ACHN (cell line): ENCODE results near the gene CACNG1.
A peak's percentile ranks its signal among the peaks of the same experiment; 100 is the strongest.

Experiments used
- DNase-seq: peaks from one replicate; pipeline ENCODE4 v3.0.0-alpha.2; 2015
- in situ Hi-C: cut with HindIII; loops from 2 replicates; pipeline ENCODE4 v1.10.0; 2017; ENCODE audit warnings: low sequenced_read_pairs, low pct_ligation_motif_present, low pct_unique_long_range_greater_than_20kb

The CACNG1 gene

GRCh38 chr17:67046398-67046797 lies 2.0 kb downstream of the CACNG1 start:
- no peak for DNase-seq
- in situ Hi-C loops = no loop called here

- no peak for DNase-seq
- in situ Hi-C loops = no loop called here
Measured at GRCh38 chr17:67047382-67047781, 3.0 kb downstream of the CACNG1 start.

GRCh38 chr17:67049025-67049739 lies 4.8 kb downstream of the CACNG1 start:
- in situ Hi-C loops = no loop called here

GRCh38 chr17:67050066-67050465 lies 5.7 kb downstream of the CACNG1 start:
- DNase-seq = no peak
- in situ Hi-C loops = no loop called here

More at GRCh38 chr17:67049025-67049739, 4.8 kb downstream of the CACNG1 start:
- DNase-seq = peak; percentile 21

GRCh38 chr17:67050471-67051154 lies 6.3 kb downstream of the CACNG1 start:
- in situ Hi-C loops = no loop called here
- DNase-seq = no peak

- DNase-seq = no peak
- in situ Hi-C loops = no loop called here
Measured at GRCh38 chr17:67051155-67051538, 6.8 kb downstream of the CACNG1 start.

- DNase-seq = no peak
- in situ Hi-C loops = no loop called here
Measured at GRCh38 chr17:67051837-67052236, 7.5 kb downstream of the CACNG1 start.

GRCh38 chr17:67052720-67053437 lies 8.5 kb downstream of the CACNG1 start:
- no peak for DNase-seq
- in situ Hi-C loops = no loop called here

GRCh38 chr17:67053438-67054000 lies 9.2 kb downstream of the CACNG1 start:
- no peak for DNase-seq
- in situ Hi-C loops = no loop called here

GRCh38 chr17:67054011-67054591 lies 9.7 kb downstream of the CACNG1 start:
- no peak for DNase-seq
- in situ Hi-C loops = no loop called here

- no peak for DNase-seq
- in situ Hi-C loops = no loop called here
Measured at GRCh38 chr17:67054608-67055007, 10.3 kb downstream of the CACNG1 start.

GRCh38 chr17:67055041-67055443 lies 10.7 kb downstream of the CACNG1 start:
- DNase-seq = no peak
- in situ Hi-C loops = no loop called here

- DNase-seq = no peak
- in situ Hi-C loops = no loop called here
Measured at GRCh38 chr17:67055811-67056745, 11.7 kb downstream of the CACNG1 start.

- in situ Hi-C loops = no loop called here
Measured at GRCh38 chr17:67056746-67057490, 12.6 kb downstream of the CACNG1 start.

GRCh38 chr17:67058036-67058435 lies 13.7 kb downstream of the CACNG1 start:
- DNase-seq = no peak
- in situ Hi-C loops = no loop called here

More at GRCh38 chr17:67056746-67057490, 12.6 kb downstream of the CACNG1 start:
- DNase-seq = no peak

- no peak for DNase-seq
- in situ Hi-C loops = no loop called here
Measured at GRCh38 chr17:67059372-67059771, 15.0 kb downstream of the CACNG1 start.

- no peak for DNase-seq
- in situ Hi-C loops = no loop called here
Measured at GRCh38 chr17:67063141-67063540, 18.8 kb downstream of the CACNG1 start.
